GM23338 (cell line): Measurements from ENCODE around the gene GBP7. TPM values are rescaled to one million over a fixed set of nuclear protein-coding genes. Genes with fewer than 3 reads are reported as not detected.

Experiments used
- ATAC-seq: fragments of 200-7000 bp; cut with Tn5 transposase; 3 replicates; pipeline ENCODE4 v1.9.1; 2020
- DNase-seq: peaks from one replicate; pipeline ENCODE4 v3.0.0-alpha.2; 2015; ENCODE audit warnings: low spot score
- H2AFZ ChIP-seq: fragments of 200-600 bp; sonication (generic); 2 replicates; pipeline ENCODE4 v1.8.0; 2016; ENCODE audit warnings: antibody characterized with exemption, mild to moderate bottlenecking, moderate library complexity
- H3F3A ChIP-seq: fragments of 200-600 bp; sonication (generic); replicated peaks from 2 replicates; pipeline ENCODE4 v1.8.0; 2017; ENCODE audit warnings: antibody characterized with exemption, mixed run types, low read depth
- H3K27ac ChIP-seq: fragments of 200-600 bp; sonication (generic); 2 replicates; pipeline ENCODE4 v1.6.1; 2016; ENCODE audit warnings: low read depth
- H3K27me3 ChIP-seq: fragments of 200-600 bp; sonication (generic); 2 replicates; pipeline ENCODE4 v1.8.0; 2016; ENCODE audit warnings: mild to moderate bottlenecking, mixed run types, moderate library complexity; ENCODE audit not compliant: insufficient read depth
- H3K36me3 ChIP-seq: fragments of 200-600 bp; sonication (generic); 2 replicates; pipeline ENCODE4 v1.8.0; 2016; ENCODE audit warnings: mild to moderate bottlenecking; ENCODE audit not compliant: insufficient read depth
- H3K4me1 ChIP-seq: fragments of 200-600 bp; sonication (generic); 2 replicates; pipeline ENCODE4 v1.8.0; 2016; ENCODE audit warnings: mild to moderate bottlenecking, moderate library complexity; ENCODE audit not compliant: insufficient read depth
- H3K4me2 ChIP-seq: fragments of 200-600 bp; sonication (generic); 2 replicates; pipeline ENCODE4 v1.7.1; 2017; ENCODE audit warnings: mixed run types
- H3K4me3 ChIP-seq: fragments of 200-600 bp; sonication (generic); 2 replicates; pipeline ENCODE4 v1.6.1; 2016; ENCODE audit warnings: mixed run types
- H3K79me2 ChIP-seq: fragments of 200-600 bp; sonication (generic); replicated peaks from 2 replicates; pipeline ENCODE4 v1.8.0; 2017; ENCODE audit warnings: mild to moderate bottlenecking; ENCODE audit not compliant: insufficient read depth
- H3K9me2 ChIP-seq: fragments of 200-600 bp; sonication (generic); 2 replicates; pipeline ENCODE4 v1.8.0; 2017; ENCODE audit not compliant: insufficient read depth
- H4K20me1 ChIP-seq: fragments of 200-600 bp; sonication (generic); replicated peaks from 2 replicates; pipeline ENCODE4 v1.8.0; 2017; ENCODE audit warnings: mild to moderate bottlenecking; ENCODE audit not compliant: insufficient read depth
- H3K27ac Mint-ChIP-seq: 2 replicates; pipeline ENCODE4 v1.8.0; 2020; ENCODE audit warnings: inconsistent platforms, mild to moderate bottlenecking, moderate library complexity, mixed read lengths
- H3K27me3 Mint-ChIP-seq: 3 replicates; pipeline ENCODE4 v1.8.0; 2022; ENCODE audit warnings: low read depth, mild to moderate bottlenecking, moderate library complexity, mixed read lengths, inconsistent platforms; ENCODE audit not compliant: insufficient read depth, poor library complexity
- H3K36me3 Mint-ChIP-seq: 3 replicates; pipeline ENCODE4 v1.8.0; 2021; ENCODE audit warnings: low read depth, mild to moderate bottlenecking, inconsistent platforms, moderate library complexity, mixed read lengths
- H3K4me1 Mint-ChIP-seq: 3 replicates; pipeline ENCODE4 v1.8.0; 2020; ENCODE audit warnings: mild to moderate bottlenecking, inconsistent platforms, mixed read lengths
- H3K4me3 Mint-ChIP-seq: 3 replicates; pipeline ENCODE4 v1.8.0; 2021; ENCODE audit warnings: moderate library complexity, mild to moderate bottlenecking, inconsistent platforms, mixed read lengths
- H3K9me3 Mint-ChIP-seq: 3 replicates; pipeline ENCODE4 v1.8.0; 2020; ENCODE audit warnings: moderate library complexity, mild to moderate bottlenecking, inconsistent platforms, mixed read lengths
- EZH2phosphoT487 ChIP-seq: fragments of 200-600 bp; sonication (generic); IDR thresholded peaks from one replicate; pipeline ENCODE4 v1.8.1; 2018; ENCODE audit warnings: antibody characterized with exemption; ENCODE audit not compliant: unreplicated experiment
- STAT1 ChIP-seq: IDR thresholded peaks from one replicate; pipeline ENCODE4 v1.6.1; 2016; ENCODE audit warnings: antibody characterized with exemption; ENCODE audit not compliant: unreplicated experiment
- ZNF114 ChIP-seq: fragments of 250-450 bp; sonication (Bioruptor Pico); IDR thresholded peaks from 2 replicates; pipeline ENCODE4 v1.5.0; 2020; ENCODE audit warnings: mild to moderate bottlenecking, moderate library complexity
- polyA plus RNA-seq: library from polyadenylated mRNA; unstranded; fragments of >200 nt; fragmentation: Nextera tagmentation; extraction: Ambion mirVana; gene quantifications from 2 replicates; pipeline ENCODE4 v1.2.1, GENCODE V29; 2016
- total RNA-seq: library from RNA; depleted of rRNA; stranded (reverse); fragments of >200 nt; shearing (Covaris generic); gene quantifications from 2 replicates; pipeline ENCODE4 v1.2.3, GENCODE V29; 2014
- TF ChIP-seq, protein P1 (sequence below), 2 experiments: fragments of 200-600 bp in 1 of 2; sonication (generic) in 1 of 2; conservative IDR thresholded peaks; 2 replicates each; pipeline versions ENCODE4 v1.5.1 to v1.6.1; 2016 to 2017; ENCODE audit warnings: antibody characterized with exemption in 2 of 2, low read depth in 2 of 2, mild to moderate bottlenecking in 2 of 2, moderate library complexity in 1 of 2
- TF ChIP-seq, protein P2 (sequence below): fragments of 250-450 bp; sonication (Bioruptor Pico); IDR thresholded peaks from 2 replicates; pipeline ENCODE4 v1.5.0; 2020; ENCODE audit warnings: mild to moderate bottlenecking, moderate library complexity

GBP7 gene
- total and polyA plus RNA-seq, 2 experiments from 2014 or later = not detected

DNA sequence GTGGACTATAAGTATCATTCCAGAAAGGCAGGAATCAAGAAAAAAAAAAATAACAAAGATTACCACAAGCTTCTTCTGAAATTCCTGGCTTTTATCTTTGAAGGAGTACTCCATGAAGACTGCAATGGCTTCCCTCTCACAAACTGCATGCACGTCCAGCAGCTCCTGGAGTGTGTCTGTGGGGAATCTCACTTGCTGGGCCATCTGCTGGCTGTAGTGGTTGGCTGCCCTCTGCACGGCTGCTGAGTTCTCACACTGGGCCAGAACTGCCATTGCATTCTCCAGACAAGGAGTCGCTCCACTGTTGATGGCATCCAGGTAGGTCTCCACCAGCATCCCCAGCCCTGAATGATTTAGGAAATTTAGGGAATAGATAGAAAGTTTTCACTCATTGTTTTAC is 26.6 kb downstream of the GBP7 start:
- H2AFZ ChIP-seq = no peak overlapping the region
- no peaks in the 10 kb centered on the region for H3K27me3 ChIP-seq
- no peaks in the 10 kb centered on the region for H3K9me3 Mint-ChIP-seq
- H3K4me2 ChIP-seq = no peak overlapping the region
- no peak overlapping the region for H3K27ac Mint-ChIP-seq
- H3K4me3 Mint-ChIP-seq = no peak overlapping the region
- no peaks in the 10 kb centered on the region for H3K79me2 ChIP-seq
- H4K20me1 ChIP-seq = no peaks in the 10 kb centered on the region
- peak; percentile 52 for DNase-seq
- H3K27ac ChIP-seq = no peak overlapping the region
- H3K4me1 ChIP-seq = no peaks in the 10 kb centered on the region
- peak; percentile 96 for ATAC-seq
- no peaks in the 10 kb centered on the region for H3K36me3 Mint-ChIP-seq
- no peaks in the 10 kb centered on the region for H3K4me1 Mint-ChIP-seq
- H3K9me2 ChIP-seq = no peaks in the 10 kb centered on the region
- H3K4me3 ChIP-seq = no peak overlapping the region
- no peaks in the 10 kb centered on the region for H3K27me3 Mint-ChIP-seq
- TF ChIP-seq, protein P1, sequence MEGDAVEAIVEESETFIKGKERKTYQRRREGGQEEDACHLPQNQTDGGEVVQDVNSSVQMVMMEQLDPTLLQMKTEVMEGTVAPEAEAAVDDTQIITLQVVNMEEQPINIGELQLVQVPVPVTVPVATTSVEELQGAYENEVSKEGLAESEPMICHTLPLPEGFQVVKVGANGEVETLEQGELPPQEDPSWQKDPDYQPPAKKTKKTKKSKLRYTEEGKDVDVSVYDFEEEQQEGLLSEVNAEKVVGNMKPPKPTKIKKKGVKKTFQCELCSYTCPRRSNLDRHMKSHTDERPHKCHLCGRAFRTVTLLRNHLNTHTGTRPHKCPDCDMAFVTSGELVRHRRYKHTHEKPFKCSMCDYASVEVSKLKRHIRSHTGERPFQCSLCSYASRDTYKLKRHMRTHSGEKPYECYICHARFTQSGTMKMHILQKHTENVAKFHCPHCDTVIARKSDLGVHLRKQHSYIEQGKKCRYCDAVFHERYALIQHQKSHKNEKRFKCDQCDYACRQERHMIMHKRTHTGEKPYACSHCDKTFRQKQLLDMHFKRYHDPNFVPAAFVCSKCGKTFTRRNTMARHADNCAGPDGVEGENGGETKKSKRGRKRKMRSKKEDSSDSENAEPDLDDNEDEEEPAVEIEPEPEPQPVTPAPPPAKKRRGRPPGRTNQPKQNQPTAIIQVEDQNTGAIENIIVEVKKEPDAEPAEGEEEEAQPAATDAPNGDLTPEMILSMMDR (conservative IDR thresholded peaks at IDR 0.05; ENCODE audit: low read depth in 2 of 2) = peak; percentile 19 to 53; a peak in 2 of 4 replicates
- TF ChIP-seq, protein P2, sequence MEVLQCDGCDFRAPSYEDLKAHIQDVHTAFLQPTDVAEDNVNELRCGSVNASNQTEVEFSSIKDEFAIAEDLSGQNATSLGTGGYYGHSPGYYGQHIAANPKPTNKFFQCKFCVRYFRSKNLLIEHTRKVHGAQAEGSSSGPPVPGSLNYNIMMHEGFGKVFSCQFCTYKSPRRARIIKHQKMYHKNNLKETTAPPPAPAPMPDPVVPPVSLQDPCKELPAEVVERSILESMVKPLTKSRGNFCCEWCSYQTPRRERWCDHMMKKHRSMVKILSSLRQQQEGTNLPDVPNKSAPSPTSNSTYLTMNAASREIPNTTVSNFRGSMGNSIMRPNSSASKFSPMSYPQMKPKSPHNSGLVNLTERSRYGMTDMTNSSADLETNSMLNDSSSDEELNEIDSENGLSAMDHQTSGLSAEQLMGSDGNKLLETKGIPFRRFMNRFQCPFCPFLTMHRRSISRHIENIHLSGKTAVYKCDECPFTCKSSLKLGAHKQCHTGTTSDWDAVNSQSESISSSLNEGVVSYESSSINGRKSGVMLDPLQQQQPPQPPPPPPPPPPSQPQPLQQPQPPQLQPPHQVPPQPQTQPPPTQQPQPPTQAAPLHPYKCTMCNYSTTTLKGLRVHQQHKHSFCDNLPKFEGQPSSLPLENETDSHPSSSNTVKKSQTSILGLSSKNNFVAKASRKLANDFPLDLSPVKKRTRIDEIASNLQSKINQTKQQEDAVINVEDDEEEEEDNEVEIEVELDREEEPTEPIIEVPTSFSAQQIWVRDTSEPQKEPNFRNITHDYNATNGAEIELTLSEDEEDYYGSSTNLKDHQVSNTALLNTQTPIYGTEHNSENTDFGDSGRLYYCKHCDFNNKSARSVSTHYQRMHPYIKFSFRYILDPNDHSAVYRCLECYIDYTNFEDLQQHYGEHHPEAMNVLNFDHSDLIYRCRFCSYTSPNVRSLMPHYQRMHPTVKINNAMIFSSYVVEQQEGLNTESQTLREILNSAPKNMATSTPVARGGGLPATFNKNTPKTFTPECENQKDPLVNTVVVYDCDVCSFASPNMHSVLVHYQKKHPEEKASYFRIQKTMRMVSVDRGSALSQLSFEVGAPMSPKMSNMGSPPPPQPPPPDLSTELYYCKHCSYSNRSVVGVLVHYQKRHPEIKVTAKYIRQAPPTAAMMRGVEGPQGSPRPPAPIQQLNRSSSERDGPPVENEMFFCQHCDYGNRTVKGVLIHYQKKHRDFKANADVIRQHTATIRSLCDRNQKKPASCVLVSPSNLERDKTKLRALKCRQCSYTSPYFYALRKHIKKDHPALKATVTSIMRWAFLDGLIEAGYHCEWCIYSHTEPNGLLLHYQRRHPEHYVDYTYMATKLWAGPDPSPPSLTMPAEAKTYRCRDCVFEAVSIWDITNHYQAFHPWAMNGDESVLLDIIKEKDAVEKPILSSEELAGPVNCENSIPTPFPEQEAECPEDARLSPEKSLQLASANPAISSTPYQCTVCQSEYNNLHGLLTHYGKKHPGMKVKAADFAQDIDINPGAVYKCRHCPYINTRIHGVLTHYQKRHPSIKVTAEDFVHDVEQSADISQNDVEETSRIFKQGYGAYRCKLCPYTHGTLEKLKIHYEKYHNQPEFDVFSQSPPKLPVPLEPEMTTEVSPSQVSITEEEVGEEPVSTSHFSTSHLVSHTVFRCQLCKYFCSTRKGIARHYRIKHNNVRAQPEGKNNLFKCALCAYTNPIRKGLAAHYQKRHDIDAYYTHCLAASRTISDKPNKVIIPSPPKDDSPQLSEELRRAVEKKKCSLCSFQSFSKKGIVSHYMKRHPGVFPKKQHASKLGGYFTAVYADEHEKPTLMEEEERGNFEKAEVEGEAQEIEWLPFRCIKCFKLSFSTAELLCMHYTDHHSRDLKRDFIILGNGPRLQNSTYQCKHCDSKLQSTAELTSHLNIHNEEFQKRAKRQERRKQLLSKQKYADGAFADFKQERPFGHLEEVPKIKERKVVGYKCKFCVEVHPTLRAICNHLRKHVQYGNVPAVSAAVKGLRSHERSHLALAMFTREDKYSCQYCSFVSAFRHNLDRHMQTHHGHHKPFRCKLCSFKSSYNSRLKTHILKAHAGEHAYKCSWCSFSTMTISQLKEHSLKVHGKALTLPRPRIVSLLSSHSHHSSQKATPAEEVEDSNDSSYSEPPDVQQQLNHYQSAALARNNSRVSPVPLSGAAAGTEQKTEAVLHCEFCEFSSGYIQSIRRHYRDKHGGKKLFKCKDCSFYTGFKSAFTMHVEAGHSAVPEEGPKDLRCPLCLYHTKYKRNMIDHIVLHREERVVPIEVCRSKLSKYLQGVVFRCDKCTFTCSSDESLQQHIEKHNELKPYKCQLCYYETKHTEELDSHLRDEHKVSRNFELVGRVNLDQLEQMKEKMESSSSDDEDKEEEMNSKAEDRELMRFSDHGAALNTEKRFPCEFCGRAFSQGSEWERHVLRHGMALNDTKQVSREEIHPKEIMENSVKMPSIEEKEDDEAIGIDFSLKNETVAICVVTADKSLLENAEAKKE (CRISPR knock-in tag) = peak; percentile 64; the same call in 1 of the 2 replicates
- TF ChIP-seq STAT1 = no peak
- TF ChIP-seq ZNF114 (CRISPR knock-in tag) = no peak
- TF ChIP-seq EZH2phosphoT487 = no peak
- no peaks in the 10 kb centered on the region for H3K36me3 ChIP-seq
- H3F3A ChIP-seq = no peaks in the 10 kb centered on the region
